IMR-90 (cell line): ENCODE measurements around the gene OR1D5. TPM values are rescaled to one million over a fixed set of nuclear protein-coding genes. Genes with fewer than 3 reads are reported as not detected.

ENCODE experiments used
- ATAC-seq: fragments of 200-7000 bp; cut with Tn5 transposase; 2 replicates; pipeline ENCODE4 v1.9.1; 2020; ENCODE audit warnings: low read depth, mild to moderate bottlenecking, moderate library complexity
- BruUV-seq: library from RNA; stranded (reverse); fragments of 400-500 nt; replicated peaks from 2 replicates; lab custom pipeline; 2021; lab: Mats Ljungman, UMichigan
- CTCF ChIA-PET: fragments of 300-600 bp; formaldehyde crosslinking; extraction: SDS; loops from one replicate; lab custom pipeline; 2021; ENCODE audit warnings: antibody characterized with exemption; lab: Yijun Ruan, JAX
- POLR2A ChIA-PET: fragments of 300-600 bp; sonication (Branson Sonifier 250); formaldehyde crosslinking; loops from one replicate; lab custom pipeline; 2022; ENCODE audit warnings: antibody characterized with exemption; ENCODE audit not compliant: unreplicated experiment; lab: Charles Lee
- DNase-seq: peaks from one replicate; pipeline ENCODE4 v3.0.0; 2013
- H2AFZ ChIP-seq: replicated peaks from 2 replicates; pipeline ENCODE3; 2013; ENCODE audit warnings: low read length, mild to moderate bottlenecking; ENCODE audit not compliant: poor library complexity
- H2AK5ac ChIP-seq: 2 replicates; pipeline ENCODE4 v1.6.1; 2013; ENCODE audit warnings: low read depth, low read length, inconsistent platforms
- H2AK9ac ChIP-seq: replicated peaks from 2 replicates; pipeline ENCODE3; 2013; ENCODE audit warnings: mild to moderate bottlenecking, low read depth, low read length, moderate library complexity; ENCODE audit not compliant: poor library complexity
- H2BK120ac ChIP-seq: 2 replicates; pipeline ENCODE4 v1.6.1; 2013; ENCODE audit warnings: low read depth, low read length, inconsistent platforms
- H2BK15ac ChIP-seq: 3 replicates; pipeline ENCODE4 v1.6.1; 2013; ENCODE audit warnings: low read depth, low read length, inconsistent platforms
- H2BK20ac ChIP-seq: 2 replicates; pipeline ENCODE4 v1.6.1; 2013; ENCODE audit warnings: low read depth, mild to moderate bottlenecking, inconsistent platforms, low read length, moderate library complexity
- H2BK5ac ChIP-seq: 2 replicates; pipeline ENCODE4 v1.6.1; 2013; ENCODE audit warnings: mild to moderate bottlenecking, low read depth, low read length, inconsistent platforms; ENCODE audit not compliant: poor library complexity, severe bottlenecking
- H3K14ac ChIP-seq: replicated peaks from 2 replicates; pipeline ENCODE4 v1.6.1; 2013; ENCODE audit warnings: low read depth, low read length, inconsistent platforms
- H3K18ac ChIP-seq: 2 replicates; pipeline ENCODE4 v1.6.1; 2013; ENCODE audit warnings: low read depth, low read length, control low read depth
- H3K23ac ChIP-seq: 2 replicates; pipeline ENCODE4 v1.6.1; 2013; ENCODE audit warnings: low read depth, low read length, inconsistent platforms
- H3K27ac ChIP-seq: 2 replicates; pipeline ENCODE4 v1.5.1; 2013; ENCODE audit warnings: mild to moderate bottlenecking, control low read depth, low read length; ENCODE audit not compliant: insufficient read depth
- H3K27me3 ChIP-seq: 2 replicates; pipeline ENCODE4 v1.6.1; 2013; ENCODE audit warnings: low read length; ENCODE audit not compliant: control insufficient read depth, insufficient read depth
- H3K36me3 ChIP-seq: 2 replicates; pipeline ENCODE4 v1.6.1; 2013; ENCODE audit warnings: low read length, mixed read lengths; ENCODE audit not compliant: control insufficient read depth, insufficient read depth
- H3K4ac ChIP-seq: 2 replicates; pipeline ENCODE4 v1.6.1; 2013; ENCODE audit warnings: low read depth, low read length, inconsistent platforms
- H3K4me1 ChIP-seq: 2 replicates; pipeline ENCODE4 v1.6.1; 2013; ENCODE audit warnings: low read length, mixed read lengths; ENCODE audit not compliant: control insufficient read depth, insufficient read depth
- H3K4me2 ChIP-seq: 2 replicates; pipeline ENCODE4 v1.6.1; 2013; ENCODE audit warnings: low read depth, mild to moderate bottlenecking, control low read depth, low read length, moderate library complexity
- H3K4me3 ChIP-seq: 2 replicates; pipeline ENCODE4 v1.5.1; 2013; ENCODE audit warnings: low read depth, mild to moderate bottlenecking, control low read depth, low read length, moderate library complexity; ENCODE audit not compliant: insufficient read depth
- H3K56ac ChIP-seq: 2 replicates; pipeline ENCODE4 v1.6.1; 2013; ENCODE audit warnings: low read length, inconsistent platforms; ENCODE audit not compliant: insufficient read depth; ENCODE audit errors: extremely low read depth
- H3K79me1 ChIP-seq, 2 experiments: 2 replicates each; pipeline ENCODE4 v1.6.1; 2013; ENCODE audit warnings: low read length in 2 of 2, inconsistent platforms in 1 of 2, low read depth in 1 of 2
- H3K9ac ChIP-seq: 2 replicates; pipeline ENCODE4 v1.6.1; 2013; ENCODE audit warnings: low read depth, low read length, control low read depth
- H3K9me1 ChIP-seq: 2 replicates; pipeline ENCODE4 v1.6.1; 2013; ENCODE audit warnings: low read length, inconsistent platforms; ENCODE audit not compliant: insufficient read depth
- H3K9me3 ChIP-seq: 2 replicates; pipeline ENCODE4 v1.6.1; 2013; ENCODE audit warnings: low read length; ENCODE audit not compliant: control insufficient read depth, insufficient read depth
- H4K20me1 ChIP-seq: 2 replicates; pipeline ENCODE4 v1.6.1; 2013; ENCODE audit warnings: low read length, inconsistent platforms; ENCODE audit not compliant: insufficient read depth
- H4K5ac ChIP-seq: 2 replicates; pipeline ENCODE4 v1.6.1; 2013; ENCODE audit warnings: mild to moderate bottlenecking, low read depth, low read length, control low read depth
- H4K8ac ChIP-seq, 2 experiments: 2 replicates each; pipeline ENCODE4 v1.6.1; 2013; ENCODE audit warnings: low read depth in 2 of 2, low read length in 2 of 2, control low read depth in 1 of 2, inconsistent platforms in 1 of 2
- H4K91ac ChIP-seq: 2 replicates; pipeline ENCODE4 v1.6.1; 2013; ENCODE audit warnings: low read depth, low read length, inconsistent platforms; ENCODE audit not compliant: insufficient read depth
- BHLHE40 ChIP-seq: fragments of 150-350 bp; IDR thresholded peaks from 2 replicates; pipeline ENCODE4 v1.6.1; 2016; ENCODE audit warnings: mild to moderate bottlenecking, low read depth, low read length
- CEBPB ChIP-seq: IDR thresholded peaks from 2 replicates; pipeline ENCODE4 v1.6.1; 2012; ENCODE audit warnings: low read depth, low read length, improper control_type of control experiment
- CHD1 ChIP-seq: IDR thresholded peaks from 2 replicates; pipeline ENCODE4 v1.6.1; 2012; ENCODE audit warnings: low read depth, low read length, improper control_type of control experiment
- ELK1 ChIP-seq: fragments of 150-350 bp; IDR thresholded peaks from 2 replicates; pipeline ENCODE4 v1.6.1; 2016; ENCODE audit warnings: low read depth, mild to moderate bottlenecking, low read length, moderate library complexity, borderline replicate concordance
- FOS ChIP-seq: fragments of 150-350 bp; IDR thresholded peaks from 2 replicates; pipeline ENCODE4 v1.6.1; 2016; ENCODE audit warnings: low read depth, low read length
- MAFK ChIP-seq: IDR thresholded peaks from 2 replicates; pipeline ENCODE4 v1.6.1; 2012; ENCODE audit warnings: low read depth, low read length, improper control_type of control experiment
- MAZ ChIP-seq: IDR thresholded peaks from 2 replicates; pipeline ENCODE4 v1.6.1; 2012; ENCODE audit warnings: low read depth, mild to moderate bottlenecking, low read length, improper control_type of control experiment, moderate library complexity, borderline replicate concordance
- MXI1 ChIP-seq: IDR thresholded peaks from 2 replicates; pipeline ENCODE4 v1.6.1; 2012; ENCODE audit warnings: low read depth, mild to moderate bottlenecking, low read length, moderate library complexity, borderline replicate concordance
- POLR2A ChIP-seq: IDR thresholded peaks from 2 replicates; pipeline ENCODE4 v1.6.1; 2012; ENCODE audit warnings: mild to moderate bottlenecking, low read depth, low read length
- RAD21 ChIP-seq: IDR thresholded peaks from 2 replicates; pipeline ENCODE4 v1.6.1; 2012; ENCODE audit warnings: low read length, improper control_type of control experiment
- RCOR1 ChIP-seq: IDR thresholded peaks from 2 replicates; pipeline ENCODE4 v1.6.1; 2012; ENCODE audit warnings: mild to moderate bottlenecking, low read length, improper control_type of control experiment; ENCODE audit not compliant: insufficient replicate concordance
- RFX5 ChIP-seq: IDR thresholded peaks from 2 replicates; pipeline ENCODE4 v1.8.0; 2012; ENCODE audit warnings: low read depth, mild to moderate bottlenecking, low read length, moderate library complexity
- SMC3 ChIP-seq: fragments of 150-350 bp; IDR thresholded peaks from 2 replicates; pipeline ENCODE4 v1.6.1; 2016; ENCODE audit warnings: low read depth, mild to moderate bottlenecking, antibody characterized with exemption, low read length, moderate library complexity
- WGBS, 2 experiments: methylation state at CpG; one replicate each; pipeline versions ENCODE4 v1.1.5 to v1.1.7; 2013; ENCODE audit warnings: missing lambda C conversion rate in 2 of 2; ENCODE audit not compliant: insufficient read length in 1 of 2; ENCODE audit errors: extremely low coverage in 2 of 2; 5-methylcytosine and 5-hydroxymethylcytosine counted together
- dilution Hi-C: fragments of 300-500 bp; cut with HindIII; formaldehyde crosslinking; loops from one replicate; pipeline ENCODE4 v1.14.3; 2018; ENCODE audit warnings: low sequenced_read_pairs; ENCODE audit not compliant: unreplicated experiment
- in situ Hi-C: fragments of 300-500 bp; cut with MboI; formaldehyde crosslinking; loops from 3 replicates; pipeline ENCODE4 v1.14.3; 2019; ENCODE audit warnings: low sequenced_read_pairs, inconsistent platforms, mixed read lengths
- intact Hi-C: fragments of 100-400 bp; cut with micrococcal nuclease; formaldehyde crosslinking; loops from 2 replicates; pipeline ENCODE4 v1.10.0; 2022
- polyA plus RNA-seq, 3 experiments: library from polyadenylated mRNA; depleted of rRNA; stranded (reverse); fragments of >200 nt; gene quantifications; 2 replicates each; pipeline ENCODE4 v1.2.3, GENCODE V29; 2012; ENCODE audit warnings: low replicate concordance in 1 of 3
- total RNA-seq: library from RNA; depleted of rRNA; stranded (reverse); fragments of >200 nt; gene quantifications from 2 replicates; pipeline ENCODE4 v1.2.3, GENCODE V29; 2012
- TF ChIP-seq, protein P1 (sequence below): conservative IDR thresholded peaks from 2 replicates; pipeline ENCODE4 v1.5.1; 2012; ENCODE audit warnings: mild to moderate bottlenecking, low read depth, low read length, improper control_type of control experiment
- TF ChIP-seq, protein P2 (sequence below): fragments of 150-350 bp; IDR thresholded peaks from 2 replicates; pipeline ENCODE4 v1.6.1; 2017; ENCODE audit warnings: mild to moderate bottlenecking, antibody characterized with exemption, low read length, low read depth

The OR1D5 gene
- total and polyA plus RNA-seq, 2 of the 4 experiments (the other 2 are of a cell fraction), result not detected

- Histone ChIP-seq H3K4me1 (peaks cover 2% of the 10 kb centered on the region; the same call in 1 of the 2 replicates), H2BK120ac (no peak overlapping the region), H3K9me3 (no peaks in the 10 kb centered on the region), H3K4ac (no peak overlapping the region), H3K4me2 (no peak overlapping the region), H4K20me1 (no peaks in the 10 kb centered on the region; the same call in 1 of the 2 replicates), H2AK9ac (no peak overlapping the region), H2BK20ac (no peak overlapping the region), H2AK5ac (no peak overlapping the region), H3K27ac (no peak overlapping the region), H3K36me3 (no peaks in the 10 kb centered on the region), H3K9me1 (peaks cover 4% of the 10 kb centered on the region), H3K79me1 (no peaks in the 10 kb centered on the region; a peak in 1 of 4 replicates), H3K9ac (no peak overlapping the region), H3K18ac (no peak overlapping the region), H3K56ac (no peak overlapping the region), H4K8ac (no peak overlapping the region), H4K91ac (no peak overlapping the region), H4K5ac (no peak overlapping the region), H2BK5ac (no peak overlapping the region), H3K14ac (no peak overlapping the region), H2BK15ac (no peak overlapping the region), H3K23ac (no peak overlapping the region), H2AFZ (no peak overlapping the region), H3K4me3 (no peak overlapping the region), H3K27me3 (no peaks in the 10 kb centered on the region)
- ChIA-PET CTCF (no interaction called here), POLR2A (no interaction called here)
- in situ Hi-C loops, result loop anchor here (25.0 kb wide), 1 partner anchor 778 kb away; the partner anchor contains the start of gene ITGAE
- DNase-seq (no peak), ATAC-seq (no peak)
- TF ChIP-seq MAFK (no peak), RAD21 (no peak), MAZ (no peak), POLR2A (no peak), MXI1 (no peak), FOS (no peak), BHLHE40 (no peak), ELK1 (no peak), RCOR1 (no peak), SMC3 (no peak), RFX5 (no peak), CEBPB (no peak), CHD1 (no peak)
- TF ChIP-seq, protein P1, sequence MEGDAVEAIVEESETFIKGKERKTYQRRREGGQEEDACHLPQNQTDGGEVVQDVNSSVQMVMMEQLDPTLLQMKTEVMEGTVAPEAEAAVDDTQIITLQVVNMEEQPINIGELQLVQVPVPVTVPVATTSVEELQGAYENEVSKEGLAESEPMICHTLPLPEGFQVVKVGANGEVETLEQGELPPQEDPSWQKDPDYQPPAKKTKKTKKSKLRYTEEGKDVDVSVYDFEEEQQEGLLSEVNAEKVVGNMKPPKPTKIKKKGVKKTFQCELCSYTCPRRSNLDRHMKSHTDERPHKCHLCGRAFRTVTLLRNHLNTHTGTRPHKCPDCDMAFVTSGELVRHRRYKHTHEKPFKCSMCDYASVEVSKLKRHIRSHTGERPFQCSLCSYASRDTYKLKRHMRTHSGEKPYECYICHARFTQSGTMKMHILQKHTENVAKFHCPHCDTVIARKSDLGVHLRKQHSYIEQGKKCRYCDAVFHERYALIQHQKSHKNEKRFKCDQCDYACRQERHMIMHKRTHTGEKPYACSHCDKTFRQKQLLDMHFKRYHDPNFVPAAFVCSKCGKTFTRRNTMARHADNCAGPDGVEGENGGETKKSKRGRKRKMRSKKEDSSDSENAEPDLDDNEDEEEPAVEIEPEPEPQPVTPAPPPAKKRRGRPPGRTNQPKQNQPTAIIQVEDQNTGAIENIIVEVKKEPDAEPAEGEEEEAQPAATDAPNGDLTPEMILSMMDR, result no peak
- TF ChIP-seq, protein P2, sequence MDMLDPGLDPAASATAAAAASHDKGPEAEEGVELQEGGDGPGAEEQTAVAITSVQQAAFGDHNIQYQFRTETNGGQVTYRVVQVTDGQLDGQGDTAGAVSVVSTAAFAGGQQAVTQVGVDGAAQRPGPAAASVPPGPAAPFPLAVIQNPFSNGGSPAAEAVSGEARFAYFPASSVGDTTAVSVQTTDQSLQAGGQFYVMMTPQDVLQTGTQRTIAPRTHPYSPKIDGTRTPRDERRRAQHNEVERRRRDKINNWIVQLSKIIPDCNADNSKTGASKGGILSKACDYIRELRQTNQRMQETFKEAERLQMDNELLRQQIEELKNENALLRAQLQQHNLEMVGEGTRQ, result no peak
- no TSS peak for BruUV-seq
- dilution Hi-C loops, result no loop called here
- intact Hi-C loops, result no loop called here
- 100% methylated on average over 1 of the region's 9 CpGs; no CpG with 5 or more reads in 1 of the 2 experiments for WGBS, 2 experiments
These were observed 28.9 kb downstream of the OR1D5 start for GRCh38 chr17:3034578-3034920.
